Measurements from ENCODE around the gene FRMD4B. TPM values are rescaled to one million over a fixed set of nuclear protein-coding genes. Genes with fewer than 3 reads are reported as not detected.

The FRMD4B gene
- total RNA-seq, 1 donor from 2014 or later: 16.1 TPM

DNA sequence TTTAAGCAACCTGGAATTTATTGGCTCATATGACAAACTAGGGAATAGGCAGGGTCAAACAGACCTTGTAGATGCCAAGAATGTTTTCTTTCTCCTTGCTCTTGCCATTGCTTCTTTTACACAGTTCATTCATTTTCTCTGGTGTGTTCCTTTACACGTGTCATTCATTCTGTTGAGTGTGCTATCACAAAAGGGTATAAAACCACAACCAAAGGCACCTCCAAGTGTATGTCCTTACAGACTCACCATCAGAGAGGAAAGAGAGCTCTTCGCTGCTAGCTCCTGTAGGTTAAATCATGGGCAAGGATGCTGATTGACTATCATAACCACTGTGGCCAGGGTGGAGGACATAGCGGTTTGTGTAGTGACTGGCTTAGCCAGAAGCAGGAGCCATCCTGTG lies 19.2 kb upstream of the FRMD4B start:
- Histone ChIP-seq H3K4me1 (peaks cover 33% of the 10 kb centered on the region), H3K9me3 (replicated peaks) (peaks cover 9% of the 10 kb centered on the region), H3K4me3 (no peak overlapping the region), H3K27ac (replicated peaks) (no peak overlapping the region), H3K36me3 (peaks cover 4% of the 10 kb centered on the region), H3K27me3 (ENCODE audit: low read depth) (no peaks in the 10 kb centered on the region)
- TF ChIP-seq, protein P1, sequence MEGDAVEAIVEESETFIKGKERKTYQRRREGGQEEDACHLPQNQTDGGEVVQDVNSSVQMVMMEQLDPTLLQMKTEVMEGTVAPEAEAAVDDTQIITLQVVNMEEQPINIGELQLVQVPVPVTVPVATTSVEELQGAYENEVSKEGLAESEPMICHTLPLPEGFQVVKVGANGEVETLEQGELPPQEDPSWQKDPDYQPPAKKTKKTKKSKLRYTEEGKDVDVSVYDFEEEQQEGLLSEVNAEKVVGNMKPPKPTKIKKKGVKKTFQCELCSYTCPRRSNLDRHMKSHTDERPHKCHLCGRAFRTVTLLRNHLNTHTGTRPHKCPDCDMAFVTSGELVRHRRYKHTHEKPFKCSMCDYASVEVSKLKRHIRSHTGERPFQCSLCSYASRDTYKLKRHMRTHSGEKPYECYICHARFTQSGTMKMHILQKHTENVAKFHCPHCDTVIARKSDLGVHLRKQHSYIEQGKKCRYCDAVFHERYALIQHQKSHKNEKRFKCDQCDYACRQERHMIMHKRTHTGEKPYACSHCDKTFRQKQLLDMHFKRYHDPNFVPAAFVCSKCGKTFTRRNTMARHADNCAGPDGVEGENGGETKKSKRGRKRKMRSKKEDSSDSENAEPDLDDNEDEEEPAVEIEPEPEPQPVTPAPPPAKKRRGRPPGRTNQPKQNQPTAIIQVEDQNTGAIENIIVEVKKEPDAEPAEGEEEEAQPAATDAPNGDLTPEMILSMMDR (IDR thresholded peaks at IDR 0.05; ENCODE audit: borderline replicate concordance): no peak
- intact Hi-C loops (cut with micrococcal nuclease): no loop called here
- DNase-seq: no peak

DNA sequence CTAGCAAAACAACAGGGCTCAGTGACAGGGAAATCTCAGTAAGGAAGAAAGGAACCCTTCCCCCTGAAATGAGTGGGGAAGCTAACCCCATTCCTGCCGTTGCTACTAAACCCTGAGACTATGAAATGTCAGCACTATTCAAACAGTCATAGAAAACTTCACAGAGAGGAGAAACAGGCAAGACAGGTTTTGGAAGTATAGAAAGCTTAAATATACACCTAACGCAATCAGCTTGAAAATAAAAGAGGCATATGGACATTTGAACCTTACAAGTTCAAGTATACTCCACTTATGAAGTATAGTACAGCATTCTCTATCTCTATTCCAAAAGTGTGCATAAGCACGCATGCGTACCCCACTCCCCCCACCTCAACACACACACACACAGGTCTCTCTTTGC lies 17.6 kb upstream of the FRMD4B start:
- H3K4me3 ChIP-seq: no peak overlapping the region
- intact Hi-C loops (cut with micrococcal nuclease): no loop called here
- no peak for DNase-seq
- H3K36me3 ChIP-seq: peaks cover 4% of the 10 kb centered on the region
- TF ChIP-seq, protein P1 (IDR thresholded peaks at IDR 0.05; ENCODE audit: borderline replicate concordance): no peak
- peaks cover 9% of the 10 kb centered on the region for H3K9me3 ChIP-seq (replicated peaks)
- no peaks in the 10 kb centered on the region for H3K27me3 ChIP-seq (ENCODE audit: low read depth)
- H3K4me1 ChIP-seq: peaks cover 17% of the 10 kb centered on the region
- no peak overlapping the region for H3K27ac ChIP-seq (replicated peaks)

DNA sequence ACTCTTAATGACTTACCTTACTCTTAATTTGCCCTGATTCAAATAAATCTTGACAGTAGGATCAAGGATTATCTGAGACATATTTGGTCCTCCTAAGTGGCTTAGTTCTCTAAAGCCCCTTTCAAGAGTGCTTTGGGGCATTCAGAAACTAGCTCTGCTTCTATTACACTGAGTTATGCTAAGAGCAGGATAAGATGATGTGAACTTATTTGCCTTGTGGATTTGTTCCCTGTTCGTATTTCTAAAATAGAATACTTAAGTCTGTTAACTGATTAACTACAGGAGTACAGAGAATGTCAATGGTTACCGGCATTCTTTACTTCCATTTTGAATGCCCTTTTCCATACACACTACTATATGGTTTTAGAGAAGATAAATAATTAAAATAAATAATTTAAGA lies 14.8 kb upstream of the FRMD4B start:
- Histone ChIP-seq H3K4me3 (no peak overlapping the region), H3K27me3 (ENCODE audit: low read depth) (no peaks in the 10 kb centered on the region), H3K27ac (replicated peaks) (no peak overlapping the region), H3K9me3 (replicated peaks) (peaks cover 14% of the 10 kb centered on the region), H3K4me1 (peaks cover 11% of the 10 kb centered on the region), H3K36me3 (peaks cover 4% of the 10 kb centered on the region)
- intact Hi-C loops (cut with micrococcal nuclease): no loop called here
- DNase-seq: no peak
- TF ChIP-seq, protein P1 (IDR thresholded peaks at IDR 0.05; ENCODE audit: borderline replicate concordance): no peak

DNA sequence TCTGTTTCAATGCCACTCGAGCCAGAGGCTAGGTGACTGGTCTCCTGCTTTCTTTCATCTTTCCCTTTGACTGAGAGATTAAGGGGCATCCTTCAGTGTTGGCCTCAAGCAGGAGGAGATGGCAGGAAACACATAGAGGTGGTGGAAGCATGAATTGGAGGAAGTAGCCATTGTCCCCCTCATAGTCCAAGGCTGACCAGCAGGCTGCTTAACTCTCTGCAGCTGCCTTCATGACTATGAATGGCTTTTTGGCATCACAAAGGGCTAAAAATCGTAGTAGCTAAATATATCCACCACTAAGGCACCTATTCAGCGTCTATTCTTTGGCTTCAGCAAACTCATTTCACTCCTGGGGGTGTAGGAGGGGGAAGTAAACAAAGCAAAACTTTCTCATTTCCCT lies 7.0 kb upstream of the FRMD4B start:
- Histone ChIP-seq H3K9me3 (replicated peaks) (peaks cover 5% of the 10 kb centered on the region), H3K27ac (replicated peaks) (no peak overlapping the region), H3K4me1 (peaks cover 30% of the 10 kb centered on the region), H3K4me3 (no peak overlapping the region), H3K27me3 (ENCODE audit: low read depth) (no peaks in the 10 kb centered on the region), H3K36me3 (no peaks in the 10 kb centered on the region)
- TF ChIP-seq, protein P1 (IDR thresholded peaks at IDR 0.05; ENCODE audit: borderline replicate concordance): no peak
- no peak for DNase-seq
- intact Hi-C loops (cut with micrococcal nuclease): no loop called here

DNA sequence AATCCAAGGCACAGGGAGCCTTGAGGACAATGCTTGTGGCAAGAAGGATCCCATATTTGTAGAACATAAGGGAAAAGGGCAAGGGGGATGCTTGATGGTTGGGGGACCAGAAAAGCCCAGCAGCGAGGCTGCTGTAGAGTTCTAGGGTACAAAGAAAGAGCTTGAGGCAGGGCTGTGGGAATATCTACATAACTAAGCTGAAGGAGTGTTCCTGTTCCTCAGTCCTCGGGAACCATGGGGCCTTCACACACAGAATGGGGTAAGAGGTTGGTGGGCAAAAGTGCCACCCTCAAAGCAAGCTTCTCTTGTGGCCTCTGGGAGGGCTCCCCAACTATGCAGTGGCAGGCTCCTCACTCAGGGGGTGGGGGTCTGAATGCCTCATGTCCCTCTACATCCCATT lies 6.5 kb upstream of the FRMD4B start:
- intact Hi-C loops (cut with micrococcal nuclease): no loop called here
- no peak for DNase-seq
- peaks cover 31% of the 10 kb centered on the region for H3K4me1 ChIP-seq

More for the DNA sequence above, 6.5 kb upstream of the FRMD4B start:
- no peak overlapping the region for H3K4me3 ChIP-seq
- no peaks in the 10 kb centered on the region for H3K36me3 ChIP-seq
- H3K27me3 ChIP-seq (ENCODE audit: low read depth): no peaks in the 10 kb centered on the region
- H3K27ac ChIP-seq (replicated peaks): no peak overlapping the region
- H3K9me3 ChIP-seq (replicated peaks): peaks cover 5% of the 10 kb centered on the region
- TF ChIP-seq, protein P1 (IDR thresholded peaks at IDR 0.05; ENCODE audit: borderline replicate concordance): no peak
